Non-pigmented ciliary epithelial cell (primary cell): ENCODE measurements around the gene TUBD1.

Experiments used
- DNase-seq: peaks from one replicate; pipeline ENCODE4 v3.0.0-alpha.2; 2010; ENCODE audit warnings: low read depth

TUBD1 gene

DNA sequence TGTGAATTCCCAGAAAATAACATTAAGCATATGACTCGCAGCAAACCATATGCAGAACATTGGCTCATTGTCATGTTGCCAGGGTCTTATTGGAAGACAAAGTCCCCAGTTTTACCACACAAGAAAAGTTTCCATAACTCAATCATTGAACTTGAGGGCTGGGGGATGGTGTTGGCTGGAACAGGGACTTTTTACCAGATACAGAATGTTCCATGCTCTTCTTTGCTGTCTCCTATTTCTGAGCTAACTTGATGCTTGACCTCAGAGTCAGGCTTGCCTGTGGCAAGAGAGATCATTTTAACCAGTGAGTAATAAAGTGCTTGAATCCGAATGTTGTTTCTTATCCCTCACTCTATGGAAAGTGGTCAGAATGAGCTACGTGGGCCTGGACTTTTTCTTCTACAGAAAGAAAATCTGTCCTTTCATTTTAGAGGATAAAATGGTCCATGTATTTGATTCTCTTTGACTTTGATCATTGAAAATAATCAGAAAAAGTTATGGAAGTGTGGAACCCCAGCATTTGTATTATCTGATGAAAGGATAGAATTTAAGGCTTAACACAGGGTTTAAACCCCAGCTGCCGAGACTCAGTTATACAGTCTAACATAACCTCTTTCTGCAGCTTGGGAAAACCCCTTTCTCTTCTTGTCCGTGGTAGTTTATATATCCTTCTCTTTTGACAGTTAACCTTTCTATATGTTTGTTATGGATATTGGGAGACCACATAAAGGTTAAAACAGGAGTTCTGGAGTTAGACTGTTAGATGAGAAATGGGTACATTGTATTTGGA, 67.0 kb downstream of the TUBD1 start:
- peak; percentile 83 for DNase-seq

DNA sequence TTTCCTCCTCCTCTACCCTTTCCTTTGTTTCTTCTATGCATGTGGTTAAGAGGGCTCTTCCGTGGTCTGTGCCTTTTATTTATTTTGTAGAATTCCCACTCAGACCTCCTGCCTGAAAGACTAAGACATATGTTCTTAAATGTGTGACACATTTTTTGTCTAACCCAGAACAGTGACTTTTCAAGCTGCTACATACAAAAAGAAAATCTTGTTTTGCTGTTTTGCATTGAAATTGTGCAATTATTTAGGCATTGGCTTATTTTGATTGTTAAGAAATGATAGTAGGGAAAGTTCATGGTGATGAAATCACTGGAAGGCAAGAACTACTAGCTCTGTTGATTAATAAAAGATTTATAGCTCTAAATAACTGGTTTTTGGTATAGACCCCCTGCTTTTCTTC, 76.8 kb downstream of the TUBD1 start:
- DNase-seq, result no peak

DNA sequence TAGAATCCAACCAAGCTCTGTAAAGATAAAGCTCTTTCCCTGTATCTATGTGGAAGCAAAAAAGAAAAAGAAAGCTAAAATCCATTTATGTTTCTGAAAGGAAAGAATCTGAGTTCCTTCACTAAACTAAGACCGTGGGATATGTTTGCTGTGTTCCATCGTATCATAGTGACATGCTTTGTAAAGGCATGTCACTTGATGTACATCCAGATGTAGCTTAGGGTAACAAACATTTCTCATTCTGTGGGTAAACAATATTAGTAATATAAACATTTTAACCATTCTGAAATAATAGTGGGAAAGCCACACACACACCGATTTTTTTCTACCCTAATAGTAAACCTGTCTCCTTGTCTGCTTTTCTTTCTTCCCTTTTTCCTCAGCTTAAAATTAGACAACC, 78.1 kb downstream of the TUBD1 start:
- DNase-seq, result no peak

DNA sequence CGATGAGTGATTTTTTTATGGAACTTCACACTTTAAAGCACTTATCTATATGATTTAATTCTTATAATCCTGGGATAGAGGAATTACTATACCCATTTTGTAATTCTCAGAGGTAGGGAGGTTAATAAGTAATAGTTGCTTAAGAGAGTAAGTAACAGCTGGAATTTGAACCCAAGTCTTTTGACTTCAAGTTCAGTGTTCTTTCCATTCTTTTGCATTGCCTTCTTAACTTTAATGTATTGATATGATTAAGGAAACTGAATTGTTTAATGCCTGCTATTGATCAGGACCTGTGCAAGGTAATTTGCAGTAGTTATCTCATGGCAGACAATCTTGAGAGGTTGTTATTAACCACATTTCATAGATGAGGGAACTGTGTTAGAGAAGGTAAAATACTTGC, 78.5 kb downstream of the TUBD1 start:
- DNase-seq, result no peak

DNA sequence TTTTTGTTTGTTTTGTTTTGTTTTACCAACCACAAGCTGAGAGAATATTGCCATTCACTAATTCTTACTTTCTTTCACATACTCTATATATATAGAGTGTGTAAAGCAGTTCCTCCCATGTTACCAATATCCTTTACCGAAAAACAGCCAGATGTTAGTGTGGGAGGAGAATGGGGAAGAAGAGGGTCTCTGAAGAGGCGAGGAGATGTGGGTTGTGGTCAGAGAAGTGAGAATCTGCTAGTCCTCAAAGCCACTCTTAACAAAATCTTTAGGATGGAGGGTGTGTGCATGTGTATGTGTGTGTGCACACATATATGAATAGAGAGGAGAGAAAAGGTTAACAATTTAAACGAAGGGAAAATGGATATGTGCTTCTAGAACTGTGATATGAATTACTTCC, 80.6 kb downstream of the TUBD1 start:
- DNase-seq, result no peak

DNA sequence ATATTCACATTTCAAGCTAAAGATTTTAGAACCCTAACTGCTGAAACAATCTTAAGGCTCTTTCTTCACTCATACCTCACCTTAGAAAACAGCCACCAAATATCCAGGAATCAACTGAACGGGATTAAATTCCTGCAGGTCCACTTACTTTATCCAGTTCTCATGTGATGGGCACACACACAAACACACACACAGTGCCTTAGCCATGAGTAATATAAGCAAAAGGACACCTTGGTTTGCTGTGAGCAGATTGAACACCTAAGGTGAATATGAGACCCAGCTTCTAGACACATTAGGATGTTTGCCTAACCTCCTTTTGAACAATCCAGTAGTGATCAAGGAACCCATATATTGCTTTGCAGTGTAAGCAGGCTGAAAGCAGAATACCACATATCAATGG, 81.5 kb downstream of the TUBD1 start:
- DNase-seq, result no peak

DNA sequence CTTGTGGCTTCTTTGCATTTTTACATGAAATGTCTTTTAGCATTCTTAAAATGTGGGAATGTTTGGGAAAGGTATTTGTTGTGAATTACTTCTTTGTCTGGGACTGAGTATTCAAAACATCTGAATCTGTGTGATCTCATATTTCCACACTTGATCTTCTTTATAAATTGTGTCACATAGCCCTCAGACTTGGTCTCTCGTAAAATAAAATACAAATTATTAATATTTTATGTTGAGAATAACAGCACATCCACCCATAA, 81.9 kb downstream of the TUBD1 start:
- DNase-seq, result no peak
